Measurements from ENCODE around the gene ZNHIT3.

ZNHIT3 gene

DNA sequence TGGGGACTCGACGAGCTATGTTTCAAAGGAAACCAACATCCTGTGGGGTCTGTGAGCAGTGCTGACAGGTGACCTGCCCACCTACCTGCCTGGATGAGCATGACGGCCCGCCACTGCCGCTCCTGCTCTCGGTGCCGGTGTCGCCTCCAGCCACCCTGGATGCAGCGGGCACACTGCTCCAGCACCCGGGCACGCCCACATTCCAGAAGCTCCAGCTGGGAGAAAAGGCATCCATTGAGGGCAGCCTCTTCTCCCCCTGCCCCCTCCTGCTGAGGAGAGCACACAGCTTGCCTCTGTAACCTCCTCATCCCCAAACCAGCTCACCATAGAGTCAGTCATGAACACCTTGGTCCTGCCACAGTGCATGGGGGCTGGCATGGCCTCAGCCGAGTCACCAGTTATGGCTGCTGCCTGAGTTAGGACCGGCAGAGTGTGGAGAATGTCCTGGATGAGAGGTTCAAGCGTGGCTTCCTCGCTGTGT lies 14.3 kb downstream of the ZNHIT3 start:
- H3K79me1 ChIP-seq (ENCODE audit: low read length), result no peaks in the 10 kb centered on the region
- no peaks in the 10 kb centered on the region for H3K4me1 ChIP-seq (ENCODE audit: control insufficient read depth in 1 of 2, insufficient read depth in 2 of 2, low read length in 2 of 2)
- WGBS (ENCODE audit: extremely low coverage, insufficient coverage, insufficient read length), result no CpG with 5 or more reads among the region's 15 CpGs
- H2BK5ac ChIP-seq (ENCODE audit: low read depth, low read length, poor library complexity), result no peak overlapping the region
- no peak overlapping the region for H4K91ac ChIP-seq (ENCODE audit: low read depth, low read length)
- H3K9ac ChIP-seq (ENCODE audit: low read length), result no peak overlapping the region
- no peak overlapping the region for H2AFZ ChIP-seq (ENCODE audit: insufficient read depth, low read length, poor library complexity)
- no peak overlapping the region for H2BK12ac ChIP-seq (ENCODE audit: low read length)
- no peak overlapping the region for H3K27ac ChIP-seq (ENCODE audit: low read depth, low read length)
- H3K23ac ChIP-seq (ENCODE audit: low read length), result no peak overlapping the region
- no peak overlapping the region for H3K4ac ChIP-seq (ENCODE audit: low read depth, low read length)
- H4K8ac ChIP-seq (ENCODE audit: low read depth, low read length), result no peak overlapping the region
- no peaks in the 10 kb centered on the region for H3K27me3 ChIP-seq (ENCODE audit: insufficient read depth, low read length)
- peaks cover 57 to 74% of the 10 kb centered on the region in 2 experiments for H3K36me3 ChIP-seq (ENCODE audit: control insufficient read depth in 1 of 2, insufficient read depth in 2 of 2, low read length in 2 of 2)
- H3K9me3 ChIP-seq (ENCODE audit: insufficient read depth, low read depth, low read length), result no peaks in the 10 kb centered on the region
- no peak overlapping the region for H3K18ac ChIP-seq (ENCODE audit: low read length)
- no peaks in the 10 kb centered on the region for H3K79me2 ChIP-seq (ENCODE audit: control insufficient read depth, insufficient read depth, low read length, poor library complexity)
- no peak overlapping the region for H3K14ac ChIP-seq (ENCODE audit: low read length)
- no peak overlapping the region for H2AK5ac ChIP-seq (ENCODE audit: low read length)
- DNase-seq, result no peak
- H3K4me2 ChIP-seq (ENCODE audit: low read length), result no peak overlapping the region
- no peak overlapping the region for H4K12ac ChIP-seq (ENCODE audit: low read depth, low read length)
- no peak overlapping the region for H2BK120ac ChIP-seq (ENCODE audit: insufficient read depth, low read length, poor library complexity)
- no peak overlapping the region for H3K4me3 ChIP-seq (ENCODE audit: low read depth, low read length)

GRCh38 chr17:36501351-36501750 lies 14.9 kb downstream of the ZNHIT3 start:
- Histone ChIP-seq H3K27ac (ENCODE audit: low read depth, low read length) (no peak overlapping the region), H3K4me1 (ENCODE audit: control insufficient read depth in 1 of 2, insufficient read depth in 2 of 2, low read length in 2 of 2) (no peaks in the 10 kb centered on the region), H3K9ac (ENCODE audit: low read length) (no peak overlapping the region), H3K79me2 (ENCODE audit: control insufficient read depth, insufficient read depth, low read length, poor library complexity) (no peaks in the 10 kb centered on the region), H3K18ac (ENCODE audit: low read length) (no peak overlapping the region), H4K12ac (ENCODE audit: low read depth, low read length) (no peak overlapping the region), H3K14ac (ENCODE audit: low read length) (no peak overlapping the region), H2BK5ac (ENCODE audit: low read depth, low read length, poor library complexity) (no peak overlapping the region), H3K36me3 (ENCODE audit: control insufficient read depth in 1 of 2, insufficient read depth in 2 of 2, low read length in 2 of 2) (peaks cover 57 to 74% of the 10 kb centered on the region in 2 experiments), H2AFZ (ENCODE audit: insufficient read depth, low read length, poor library complexity) (no peak overlapping the region), H4K8ac (ENCODE audit: low read depth, low read length) (no peak overlapping the region), H3K4ac (ENCODE audit: low read depth, low read length) (no peak overlapping the region), H3K27me3 (ENCODE audit: insufficient read depth, low read length) (no peaks in the 10 kb centered on the region), H3K4me2 (ENCODE audit: low read length) (no peak overlapping the region), H2BK12ac (ENCODE audit: low read length) (no peak overlapping the region), H3K4me3 (ENCODE audit: low read depth, low read length) (no peak overlapping the region), H3K23ac (ENCODE audit: low read length) (no peak overlapping the region), H2BK120ac (ENCODE audit: insufficient read depth, low read length, poor library complexity) (no peak overlapping the region), H2AK5ac (ENCODE audit: low read length) (no peak overlapping the region), H4K91ac (ENCODE audit: low read depth, low read length) (no peak overlapping the region), H3K79me1 (ENCODE audit: low read length) (no peaks in the 10 kb centered on the region), H3K9me3 (ENCODE audit: insufficient read depth, low read depth, low read length) (no peaks in the 10 kb centered on the region)
- WGBS (ENCODE audit: extremely low coverage, insufficient coverage, insufficient read length), result no CpG with 5 or more reads among the region's 3 CpGs
- DNase-seq, result no peak

GRCh38 chr17:36501963-36502362 lies 15.5 kb downstream of the ZNHIT3 start:
- H3K9ac ChIP-seq (ENCODE audit: low read length), result no peak overlapping the region
- H3K14ac ChIP-seq (ENCODE audit: low read length), result no peak overlapping the region
- no CpG with 5 or more reads among the region's 6 CpGs for WGBS (ENCODE audit: extremely low coverage, insufficient coverage, insufficient read length)
- no peak overlapping the region for H2BK12ac ChIP-seq (ENCODE audit: low read length)
- H3K23ac ChIP-seq (ENCODE audit: low read length), result no peak overlapping the region
- H3K18ac ChIP-seq (ENCODE audit: low read length), result no peak overlapping the region
- no peak for DNase-seq
- no peaks in the 10 kb centered on the region for H3K79me1 ChIP-seq (ENCODE audit: low read length)
- no peaks in the 10 kb centered on the region for H3K27me3 ChIP-seq (ENCODE audit: insufficient read depth, low read length)
- H3K4ac ChIP-seq (ENCODE audit: low read depth, low read length), result no peak overlapping the region
- H2BK120ac ChIP-seq (ENCODE audit: insufficient read depth, low read length, poor library complexity), result no peak overlapping the region
- H3K4me3 ChIP-seq (ENCODE audit: low read depth, low read length), result no peak overlapping the region
- no peaks in the 10 kb centered on the region for H3K4me1 ChIP-seq (ENCODE audit: control insufficient read depth in 1 of 2, insufficient read depth in 2 of 2, low read length in 2 of 2)
- H3K79me2 ChIP-seq (ENCODE audit: control insufficient read depth, insufficient read depth, low read length, poor library complexity), result no peaks in the 10 kb centered on the region
- H2AK5ac ChIP-seq (ENCODE audit: low read length), result no peak overlapping the region
- no peaks in the 10 kb centered on the region for H3K9me3 ChIP-seq (ENCODE audit: insufficient read depth, low read depth, low read length)
- no peak overlapping the region for H3K27ac ChIP-seq (ENCODE audit: low read depth, low read length)
- no peak overlapping the region for H4K8ac ChIP-seq (ENCODE audit: low read depth, low read length)
- no peak overlapping the region for H2BK5ac ChIP-seq (ENCODE audit: low read depth, low read length, poor library complexity)
- H3K4me2 ChIP-seq (ENCODE audit: low read length), result no peak overlapping the region
- no peak overlapping the region for H4K91ac ChIP-seq (ENCODE audit: low read depth, low read length)
- H3K36me3 ChIP-seq (ENCODE audit: control insufficient read depth in 1 of 2, insufficient read depth in 2 of 2, low read length in 2 of 2), result peaks cover 63 to 76% of the 10 kb centered on the region in 2 experiments
- H4K12ac ChIP-seq (ENCODE audit: low read depth, low read length), result no peak overlapping the region
- no peak overlapping the region for H2AFZ ChIP-seq (ENCODE audit: insufficient read depth, low read length, poor library complexity)

DNA sequence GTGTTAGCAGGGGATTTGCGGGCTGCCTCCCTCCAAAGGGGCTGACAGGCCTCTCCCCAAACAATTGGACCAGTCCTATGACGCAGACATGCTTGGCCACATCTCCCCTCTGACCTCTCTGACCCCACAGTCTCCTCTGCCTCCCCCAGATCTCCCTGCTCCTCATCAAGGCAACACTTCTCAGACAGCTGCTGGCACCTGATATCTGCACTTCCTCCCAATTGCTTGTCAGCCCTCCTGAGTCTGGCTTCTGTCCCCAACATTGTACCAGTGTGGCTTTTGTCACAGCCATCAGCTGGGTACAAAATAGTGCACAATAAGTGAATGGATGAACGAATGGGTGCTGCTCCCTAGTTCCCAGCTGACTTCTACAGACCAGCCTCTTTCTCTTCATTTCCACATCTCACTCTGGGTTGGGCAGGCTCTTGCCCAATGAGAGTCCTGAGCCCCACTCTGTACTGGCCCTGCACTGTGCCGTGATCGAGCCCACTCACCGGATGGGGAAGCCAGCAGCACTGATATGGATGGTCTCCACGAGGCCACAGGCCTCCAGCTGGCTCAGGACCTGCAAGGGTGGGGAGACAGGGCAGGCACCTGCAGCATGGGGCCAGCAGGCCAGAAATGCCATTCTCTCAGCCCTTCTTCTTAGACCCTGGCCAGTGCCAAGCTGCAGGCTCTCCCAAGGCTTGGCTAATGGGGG lies 17.1 kb downstream of the ZNHIT3 start:
- Histone ChIP-seq H3K18ac (ENCODE audit: low read length) (no peak overlapping the region), H3K79me2 (ENCODE audit: control insufficient read depth, insufficient read depth, low read length, poor library complexity) (no peaks in the 10 kb centered on the region), H2BK12ac (ENCODE audit: low read length) (no peak overlapping the region), H3K27ac (ENCODE audit: low read depth, low read length) (no peak overlapping the region), H3K79me1 (ENCODE audit: low read length) (no peaks in the 10 kb centered on the region), H2BK120ac (ENCODE audit: insufficient read depth, low read length, poor library complexity) (no peak overlapping the region), H3K36me3 (ENCODE audit: control insufficient read depth in 1 of 2, insufficient read depth in 2 of 2, low read length in 2 of 2) (peaks cover 70 to 81% of the 10 kb centered on the region in 2 experiments), H4K91ac (ENCODE audit: low read depth, low read length) (no peak overlapping the region), H3K9ac (ENCODE audit: low read length) (no peak overlapping the region), H3K14ac (ENCODE audit: low read length) (no peak overlapping the region), H3K23ac (ENCODE audit: low read length) (no peak overlapping the region), H2AFZ (ENCODE audit: insufficient read depth, low read length, poor library complexity) (no peak overlapping the region), H2AK5ac (ENCODE audit: low read length) (no peak overlapping the region), H3K4me2 (ENCODE audit: low read length) (no peak overlapping the region), H3K9me3 (ENCODE audit: insufficient read depth, low read depth, low read length) (no peaks in the 10 kb centered on the region), H3K27me3 (ENCODE audit: insufficient read depth, low read length) (no peaks in the 10 kb centered on the region), H4K8ac (ENCODE audit: low read depth, low read length) (no peak overlapping the region), H3K4me1 (ENCODE audit: control insufficient read depth in 1 of 2, insufficient read depth in 2 of 2, low read length in 2 of 2) (no peaks in the 10 kb centered on the region), H4K12ac (ENCODE audit: low read depth, low read length) (no peak overlapping the region), H3K4me3 (ENCODE audit: low read depth, low read length) (peak overlapping the region; percentile 11), H3K4ac (ENCODE audit: low read depth, low read length) (no peak overlapping the region), H2BK5ac (ENCODE audit: low read depth, low read length, poor library complexity) (no peak overlapping the region)
- WGBS (ENCODE audit: extremely low coverage, insufficient coverage, insufficient read length), result no CpG with 5 or more reads among the region's 7 CpGs
- no peak for DNase-seq
